Smooth muscle cell (in vitro differentiated cells): Measurements from ENCODE around the gene SPEM2. TPM values are rescaled to one million over a fixed set of nuclear protein-coding genes. Genes with fewer than 3 reads are reported as not detected.
A peak's percentile ranks its signal among the peaks of the same experiment; 100 is the strongest.

Experiments used
- DNase-seq: peaks from one replicate; lab custom pipeline; 2025; ENCODE audit not compliant: unreplicated experiment; lab: John Stamatoyannopoulos, UW
- H2AFZ ChIP-seq: fragments of 200-600 bp; sonication (generic); 2 replicates; pipeline ENCODE4 v1.6.0; 2016; ENCODE audit warnings: antibody characterized with exemption, low read depth, mild to moderate bottlenecking
- H3F3A ChIP-seq: fragments of 200-600 bp; sonication (generic); 2 replicates; pipeline ENCODE4 v1.6.0; 2017; ENCODE audit warnings: antibody characterized with exemption, low read depth
- H3K27ac ChIP-seq: fragments of 200-600 bp; sonication (generic); 2 replicates; pipeline ENCODE4 v1.5.1; 2016; ENCODE audit warnings: low read depth, mild to moderate bottlenecking
- H3K27me3 ChIP-seq: fragments of 200-600 bp; sonication (generic); 2 replicates; pipeline ENCODE4 v1.6.1; 2016; ENCODE audit warnings: low read depth, mild to moderate bottlenecking
- H3K36me3 ChIP-seq: fragments of 200-600 bp; sonication (generic); 2 replicates; pipeline ENCODE4 v1.5.1; 2016; ENCODE audit warnings: low read depth
- H3K4me1 ChIP-seq: fragments of 200-600 bp; sonication (generic); 2 replicates; pipeline ENCODE4 v1.5.1; 2016; ENCODE audit warnings: low read depth
- H3K4me2 ChIP-seq: fragments of 200-600 bp; sonication (generic); 2 replicates; pipeline ENCODE4 v1.6.0; 2016; ENCODE audit warnings: mild to moderate bottlenecking
- H3K4me3 ChIP-seq: fragments of 200-600 bp; sonication (generic); 2 replicates; pipeline ENCODE4 v1.5.1; 2016; ENCODE audit warnings: mild to moderate bottlenecking
- H3K79me2 ChIP-seq: fragments of 200-600 bp; sonication (generic); 2 replicates; pipeline ENCODE4 v1.6.0; 2016; ENCODE audit warnings: low read depth, mild to moderate bottlenecking
- H3K9ac ChIP-seq: fragments of 200-600 bp; sonication (generic); 2 replicates; pipeline ENCODE4 v1.6.0; 2016; ENCODE audit warnings: low read depth
- H3K9me3 ChIP-seq: fragments of 200-600 bp; sonication (generic); replicated peaks from 2 replicates; pipeline ENCODE4 v1.5.1; 2016; ENCODE audit warnings: low read depth
- H4K20me1 ChIP-seq: fragments of 200-600 bp; sonication (generic); 2 replicates; pipeline ENCODE4 v1.6.0; 2016; ENCODE audit warnings: low read depth
- CTCF ChIP-seq: fragments of 200-600 bp; sonication (generic); IDR thresholded peaks from 2 replicates; pipeline ENCODE4 v1.5.1; 2017; ENCODE audit warnings: borderline replicate concordance, mild to moderate bottlenecking, antibody characterized with exemption; ENCODE audit not compliant: insufficient read depth, poor library complexity, severe bottlenecking
- WGBS: methylation state at CpG from one replicate; pipeline ENCODE4 v1.1.7; 2016; ENCODE audit warnings: low lambda C conversion rate; 5-methylcytosine and 5-hydroxymethylcytosine counted together
- polyA plus RNA-seq: library from polyadenylated mRNA; unstranded; fragments of >200 nt; fragmentation: Nextera tagmentation; extraction: Ambion mirVana; gene quantifications from 2 replicates; pipeline ENCODE4 v1.2.1, GENCODE V29; 2016
- total RNA-seq: library from RNA; depleted of rRNA; stranded (reverse); fragments of >200 nt; gene quantifications from 2 replicates; pipeline ENCODE4 v1.2.3, GENCODE V29; 2014

The SPEM2 gene
- total and polyA plus RNA-seq, 2 experiments from 2014 or later = 0.22 to 0.56 TPM

DNA sequence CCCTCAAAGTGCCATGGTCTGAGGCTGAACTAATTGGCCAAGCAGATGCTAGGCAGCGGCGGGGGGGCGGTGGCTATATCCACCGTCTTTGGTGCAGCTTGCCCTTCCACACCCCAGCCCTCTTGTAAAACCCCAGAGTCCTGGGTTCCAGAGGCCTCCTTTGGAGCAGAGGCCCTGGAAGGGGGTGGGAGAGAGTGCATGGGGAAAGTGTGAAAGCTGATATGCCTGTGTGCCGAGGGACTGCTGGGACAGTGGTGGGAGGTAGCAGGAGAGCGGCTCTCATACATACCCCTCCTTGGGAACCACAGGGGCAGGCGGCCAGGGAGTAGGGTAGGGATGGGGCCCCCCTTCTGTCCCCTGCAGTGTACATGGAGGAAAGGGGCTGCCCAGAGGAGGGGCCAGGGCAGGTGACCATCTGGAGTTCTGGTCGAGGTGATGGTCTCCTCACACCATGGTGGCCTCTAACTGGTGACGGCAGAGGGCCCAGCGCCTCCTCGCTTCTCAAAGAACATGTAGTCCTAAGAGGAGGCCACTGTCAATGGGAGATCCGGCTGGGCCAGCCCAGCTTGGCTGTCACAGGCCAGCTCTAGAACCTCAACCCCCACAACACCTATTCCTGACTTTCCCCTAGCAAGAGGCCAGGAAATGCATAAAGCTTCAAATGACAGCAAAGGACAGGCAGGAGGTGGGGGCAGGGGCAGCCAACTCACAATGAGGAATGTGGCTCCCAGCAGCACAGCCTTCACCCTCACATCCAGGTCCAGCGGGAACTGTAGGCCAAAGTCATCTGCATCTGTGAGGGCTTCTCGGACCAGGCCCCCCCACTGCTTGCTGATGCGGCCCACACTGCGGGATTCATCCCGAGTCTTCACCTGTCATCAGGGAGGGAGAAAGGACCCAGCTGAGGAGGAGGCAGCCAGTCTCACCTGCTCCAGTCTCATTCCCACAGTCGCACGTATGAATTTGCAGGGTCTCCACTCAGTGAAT lies 35.2 kb upstream of the SPEM2 start:
- Histone ChIP-seq H4K20me1 (peaks cover 23% of the 10 kb centered on the region), H3K4me1 (peaks cover 9% of the 10 kb centered on the region), H3F3A (peaks cover 11% of the 10 kb centered on the region), H3K79me2 (no peaks in the 10 kb centered on the region), H3K9ac (no peak overlapping the region), H3K27me3 (no peaks in the 10 kb centered on the region), H3K9me3 (no peaks in the 10 kb centered on the region), H3K4me3 (no peak overlapping the region), H3K4me2 (no peak overlapping the region), H2AFZ (no peak overlapping the region), H3K36me3 (no peaks in the 10 kb centered on the region), H3K27ac (no peak overlapping the region)
- WGBS = 93% methylated on average over 19 of the region's 19 CpGs
- DNase-seq = no peak
- no peak for TF ChIP-seq CTCF

DNA sequence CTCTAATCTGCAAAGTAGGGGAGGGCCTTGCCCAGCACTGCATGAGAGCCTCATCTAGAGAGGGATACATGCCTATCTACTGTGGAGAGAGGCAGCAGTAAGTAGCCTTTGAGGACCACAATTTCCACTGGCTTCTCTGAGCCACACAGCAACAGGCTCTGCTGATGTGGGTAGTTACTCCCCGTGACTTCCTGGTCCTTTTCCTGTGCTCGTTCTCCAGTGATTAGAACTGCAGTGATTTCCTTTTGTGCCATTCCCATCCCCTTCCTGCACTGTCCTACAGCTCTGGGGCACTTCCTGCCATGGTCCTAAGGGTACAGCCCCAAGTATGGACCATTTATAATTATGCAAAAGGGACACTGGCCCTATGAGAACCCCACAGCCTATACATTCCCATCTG lies 34.1 kb upstream of the SPEM2 start:
- no peak for DNase-seq
- no peak overlapping the region for H3K4me2 ChIP-seq
- no peak for TF ChIP-seq CTCF
- peaks cover 4% of the 10 kb centered on the region for H3F3A ChIP-seq
- H3K27ac ChIP-seq = no peak overlapping the region
- no peaks in the 10 kb centered on the region for H3K79me2 ChIP-seq
- H3K4me3 ChIP-seq = no peak overlapping the region
- 77% methylated on average over 2 of the region's 2 CpGs for WGBS
- H3K4me1 ChIP-seq = peaks cover 9% of the 10 kb centered on the region
- no peak overlapping the region for H3K9ac ChIP-seq
- H3K27me3 ChIP-seq = no peaks in the 10 kb centered on the region
- no peaks in the 10 kb centered on the region for H3K36me3 ChIP-seq
- no peaks in the 10 kb centered on the region for H3K9me3 ChIP-seq
- peaks cover 23% of the 10 kb centered on the region for H4K20me1 ChIP-seq
- no peak overlapping the region for H2AFZ ChIP-seq

GRCh38 chr17:7392696-7393612 lies 32.5 kb upstream of the SPEM2 start:
- TF ChIP-seq CTCF = no peak
- Histone ChIP-seq H3K4me1 (peaks cover 9% of the 10 kb centered on the region), H3K27ac (no peak overlapping the region), H3F3A (peaks cover 4% of the 10 kb centered on the region), H3K79me2 (no peaks in the 10 kb centered on the region), H3K9ac (peak overlapping the region; percentile 90), H3K9me3 (no peaks in the 10 kb centered on the region), H3K27me3 (no peaks in the 10 kb centered on the region), H3K4me2 (peak overlapping the region; percentile 98), H3K36me3 (no peaks in the 10 kb centered on the region), H4K20me1 (peaks cover 23% of the 10 kb centered on the region), H3K4me3 (peak overlapping the region; percentile 93), H2AFZ (no peak overlapping the region)
- DNase-seq = no peak
- whole genome bisulfite sequencing = 62% methylated on average over 29 of the region's 42 CpGs
